NCI-H446 (cell line): ENCODE data around the gene VSX2.
A peak's percentile ranks its signal among the peaks of the same experiment; 100 is the strongest.

Experiments used
- DNase-seq, 2 experiments: peaks; one replicate each; lab custom pipeline; 2025; lab: John Stamatoyannopoulos, UW

The VSX2 gene

GRCh38 chr14:74302152-74302628, 62.9 kb downstream of the VSX2 start:
- DNase-seq, result peak in 1 of 2 experiments; percentile 36

- DNase-seq, result peak; percentile 72 to 91
Observed at GRCh38 chr14:74302634-74303569, 63.7 kb downstream of the VSX2 start, which contains the start of gene ABCD4. Gene ABCD4 (minus strand): TSS chr14:74302934. CDS start chr14:74302912, 22 bp downstream.

- DNase-seq, result no peak
Observed at GRCh38 chr14:74308695-74309094, 69.4 kb downstream of the VSX2 start.

GRCh38 chr14:74309125-74310022, 70.1 kb downstream of the VSX2 start:
- DNase-seq, result no peak

- no peak for DNase-seq
Observed at GRCh38 chr14:74312161-74312560, 72.9 kb downstream of the VSX2 start.
